H1 (cell line): Measurements from ENCODE around the gene SLC15A3. TPM values are rescaled to one million over a fixed set of nuclear protein-coding genes. Genes with fewer than 3 reads are reported as not detected.

Source experiments
- CTCF ChIA-PET: fragments of 300-600 bp; sonication (Branson Sonifier 250); formaldehyde crosslinking; loops from one replicate; lab custom pipeline; 2021; ENCODE audit not compliant: partially characterized antibody; lab: Charles Lee
- POLR2A ChIA-PET: fragments of 300-600 bp; sonication (Branson Sonifier 250); formaldehyde crosslinking; loops from one replicate; lab custom pipeline; 2021; ENCODE audit warnings: inconsistent platforms; ENCODE audit not compliant: partially characterized antibody; lab: Charles Lee
- DNase-seq, 2 experiments: peaks; one replicate each; pipeline versions ENCODE4 v3.0.0 to v3.0.0-alpha.2; 2010 to 2022; ENCODE audit warnings: low spot score in 2 of 2, low read depth in 1 of 2, mixed read lengths in 1 of 2
- FAIRE-seq: peaks from 2 replicates; lab custom pipeline; 2011; peaks lifted over from hg19 to GRCh38; lab: Jason Lieb, UNC
- H2AFZ ChIP-seq: 2 replicates; pipeline ENCODE4 v1.8.1; 2012; ENCODE audit warnings: low read length, inconsistent platforms
- H2AK5ac ChIP-seq: 2 replicates; pipeline ENCODE4 v1.6.1; 2013; ENCODE audit warnings: low read depth, low read length
- H2BK120ac ChIP-seq: replicated peaks from 2 replicates; pipeline ENCODE3; 2013; ENCODE audit warnings: low read depth, low read length, inconsistent platforms
- H2BK12ac ChIP-seq: 2 replicates; pipeline ENCODE4 v1.6.1; 2013; ENCODE audit warnings: low read depth, low read length
- H2BK15ac ChIP-seq: 2 replicates; pipeline ENCODE4 v1.6.1; 2013; ENCODE audit warnings: low read length
- H2BK20ac ChIP-seq: 2 replicates; pipeline ENCODE4 v1.6.1; 2013; ENCODE audit warnings: low read length
- H2BK5ac ChIP-seq: 2 replicates; pipeline ENCODE4 v1.6.1; 2013; ENCODE audit warnings: low read depth, low read length
- H3K14ac ChIP-seq: 2 replicates; pipeline ENCODE4 v1.6.1; 2013; ENCODE audit warnings: inconsistent platforms; ENCODE audit not compliant: insufficient read length
- H3K18ac ChIP-seq: 2 replicates; pipeline ENCODE4 v1.6.1; 2013; ENCODE audit warnings: low read length; ENCODE audit errors: extremely low read depth
- H3K23ac ChIP-seq: 2 replicates; pipeline ENCODE4 v1.6.1; 2013; ENCODE audit warnings: inconsistent platforms; ENCODE audit not compliant: insufficient read length
- H3K23me2 ChIP-seq: 2 replicates; pipeline ENCODE4 v1.6.1; 2013; ENCODE audit warnings: low read depth, low read length
- H3K27ac ChIP-seq: 2 replicates; pipeline ENCODE4 v1.6.1; 2011; ENCODE audit warnings: low read depth, low read length, inconsistent platforms
- H3K27me3 ChIP-seq, 4 experiments: replicated peaks in 1 of 4; 1 replicate in 1 of 4; 2 replicates in 3 of 4; pipeline versions ENCODE4 v1.6.1 to v1.8.1; 2011 to 2013; ENCODE audit warnings: low read length in 3 of 4, mild to moderate bottlenecking in 3 of 4, inconsistent platforms in 2 of 4, mixed read lengths in 2 of 4, moderate library complexity in 1 of 4; ENCODE audit not compliant: control insufficient read depth in 3 of 4, insufficient read depth in 3 of 4; ENCODE audit errors: extremely low read depth in 1 of 4
- H3K36me3 ChIP-seq, 4 experiments: 2 replicates each; pipeline versions ENCODE4 v1.6.1 to v1.8.1; 2011 to 2013; ENCODE audit warnings: mild to moderate bottlenecking in 4 of 4, low read length in 3 of 4, moderate library complexity in 2 of 4, control low read depth in 1 of 4, inconsistent platforms in 1 of 4; ENCODE audit not compliant: insufficient read depth in 4 of 4, control insufficient read depth in 2 of 4
- H3K4ac ChIP-seq: replicated peaks from 2 replicates; pipeline ENCODE3; 2013; ENCODE audit warnings: low read length, low read depth, mixed read lengths, inconsistent platforms; ENCODE audit not compliant: insufficient read length
- H3K4me1 ChIP-seq, 4 experiments: replicated peaks in 1 of 4; 1 replicate in 1 of 4; 2 replicates in 3 of 4; pipeline versions ENCODE4 v1.6.1 to v1.8.1; 2011 to 2013; ENCODE audit warnings: low read length in 3 of 4, inconsistent platforms in 2 of 4, mixed read lengths in 1 of 4; ENCODE audit not compliant: insufficient read depth in 4 of 4, control insufficient read depth in 3 of 4
- H3K4me2 ChIP-seq, 2 experiments: 2 replicates each; pipeline versions ENCODE4 v1.6.1 to v1.8.1; 2011 to 2013; ENCODE audit warnings: low read depth in 2 of 2, low read length in 2 of 2, control low read depth in 1 of 2, inconsistent platforms in 1 of 2, mild to moderate bottlenecking in 1 of 2; ENCODE audit not compliant: insufficient read depth in 1 of 2
- H3K4me3 ChIP-seq, 4 experiments: fragments of 200-600, 300-600 bp in 1 of 4; sonication (generic), shearing (Covaris generic), sonication (Bioruptor Twin) in 1 of 4; 2 replicates each; pipeline versions ENCODE4 v1.5.1 to v1.8.1; 2011 to 2016; ENCODE audit warnings: low read length in 4 of 4, low read depth in 3 of 4, control low read depth in 2 of 4, inconsistent platforms in 2 of 4, mild to moderate bottlenecking in 2 of 4, mixed read lengths in 1 of 4, moderate library complexity in 1 of 4; ENCODE audit not compliant: insufficient read depth in 2 of 4; ENCODE audit errors: extremely low read depth in 1 of 4
- H3K56ac ChIP-seq: replicated peaks from 2 replicates; pipeline ENCODE3; 2013; ENCODE audit warnings: low read depth, mild to moderate bottlenecking, mixed read lengths, low read length, inconsistent platforms; ENCODE audit not compliant: insufficient read length
- H3K79me1 ChIP-seq: 2 replicates; pipeline ENCODE4 v1.6.1; 2013; ENCODE audit warnings: low read depth, low read length, control low read depth
- H3K79me2 ChIP-seq, 2 experiments: 2 replicates each; pipeline versions ENCODE4 v1.6.1 to v1.8.1; 2012 to 2013; ENCODE audit warnings: low read length in 2 of 2, mild to moderate bottlenecking in 2 of 2, inconsistent platforms in 1 of 2; ENCODE audit not compliant: insufficient read depth in 2 of 2, control insufficient read depth in 1 of 2
- H3K9ac ChIP-seq, 4 experiments: replicated peaks in 1 of 4; 1 replicate in 1 of 4; 2 replicates in 3 of 4; pipeline versions ENCODE4 v1.6.1 to v1.8.1; 2011 to 2013; ENCODE audit warnings: low read depth in 3 of 4, low read length in 3 of 4, control low read depth in 2 of 4, mild to moderate bottlenecking in 2 of 4, moderate library complexity in 2 of 4, inconsistent platforms in 1 of 4; ENCODE audit errors: extremely low read depth in 1 of 4
- H3K9me3 ChIP-seq, 2 experiments: 2 replicates each; pipeline versions ENCODE4 v1.6.1 to v1.8.1; 2012 to 2013; ENCODE audit warnings: mild to moderate bottlenecking in 2 of 2, moderate library complexity in 2 of 2, control low read depth in 1 of 2, inconsistent platforms in 1 of 2, low read depth in 1 of 2, low read length in 1 of 2, mixed read lengths in 1 of 2; ENCODE audit not compliant: insufficient read depth in 2 of 2
- H4K20me1 ChIP-seq, 2 experiments: replicated peaks in 1 of 2; 2 replicates each; pipeline versions ENCODE3 to v1.8.1; 2011 to 2013; ENCODE audit warnings: inconsistent platforms in 2 of 2, low read length in 2 of 2, mild to moderate bottlenecking in 1 of 2; ENCODE audit not compliant: insufficient read depth in 2 of 2, control insufficient read depth in 1 of 2
- H4K5ac ChIP-seq: 2 replicates; pipeline ENCODE4 v1.6.1; 2013; ENCODE audit warnings: low read length, low read depth, mixed read lengths, inconsistent platforms; ENCODE audit not compliant: insufficient read length
- H4K8ac ChIP-seq: 2 replicates; pipeline ENCODE4 v1.8.0; 2013; ENCODE audit warnings: mild to moderate bottlenecking, moderate library complexity, low read length, inconsistent platforms; ENCODE audit not compliant: insufficient read depth; ENCODE audit errors: extremely low read depth
- H4K91ac ChIP-seq: replicated peaks from 2 replicates; pipeline ENCODE3; 2013; ENCODE audit warnings: low read length, mixed read lengths, inconsistent platforms; ENCODE audit not compliant: insufficient read length
- ASH2L ChIP-seq: fragments of 200-600, 300-600 bp; sonication (generic); IDR thresholded peaks from one replicate; pipeline ENCODE4 v1.7.1; 2017; ENCODE audit warnings: low read length
- CTCF ChIP-seq, 3 experiments: IDR thresholded peaks; 1 replicate in 2 of 3; 2 replicates in 1 of 3; pipeline versions ENCODE4 v1.5.1 to v1.6.1; 2011; ENCODE audit warnings: low read length in 3 of 3, mild to moderate bottlenecking in 3 of 3, inconsistent platforms in 2 of 3, low read depth in 1 of 3, moderate library complexity in 1 of 3; ENCODE audit not compliant: insufficient read depth in 1 of 3; ENCODE audit errors: control extremely low read depth in 1 of 3
- EP300 ChIP-seq, 2 experiments: IDR thresholded peaks; 1 replicate in 1 of 2; 2 replicates in 1 of 2; pipeline ENCODE4 v1.6.1; 2011 to 2012; ENCODE audit warnings: low read depth in 2 of 2, low read length in 2 of 2, mild to moderate bottlenecking in 2 of 2, borderline replicate concordance in 1 of 2, inconsistent platforms in 1 of 2, moderate library complexity in 1 of 2
- FOSL1 ChIP-seq: IDR thresholded peaks from 2 replicates; pipeline ENCODE4 v1.6.1; 2011; ENCODE audit warnings: mild to moderate bottlenecking, low read depth, low read length, moderate library complexity; ENCODE audit not compliant: insufficient read depth
- GTF2F1 ChIP-seq: IDR thresholded peaks from 2 replicates; pipeline ENCODE4 v1.6.1; 2012; ENCODE audit warnings: low read depth, low read length, improper control_type of control experiment, borderline replicate concordance
- KDM5A ChIP-seq: fragments of 200-600 bp; IDR thresholded peaks from 2 replicates; pipeline ENCODE4 v1.7.1; 2012; ENCODE audit warnings: mild to moderate bottlenecking, low read length, inconsistent platforms, mixed read lengths
- SAP30 ChIP-seq: fragments of 300-600 bp; sonication (generic); IDR thresholded peaks from 2 replicates; pipeline ENCODE4 v1.7.1; 2012; ENCODE audit warnings: low read length, moderate library complexity, mild to moderate bottlenecking, inconsistent platforms; ENCODE audit not compliant: insufficient read depth, insufficient replicate concordance
- SP2 ChIP-seq: IDR thresholded peaks from 2 replicates; pipeline ENCODE4 v1.6.1; 2012; ENCODE audit warnings: mild to moderate bottlenecking, low read length, inconsistent platforms
- SP4 ChIP-seq: IDR thresholded peaks from 2 replicates; pipeline ENCODE4 v1.6.1; 2012; ENCODE audit warnings: low read length, inconsistent platforms
- WGBS, 2 experiments: shearing (Covaris generic) in 1 of 2; methylation state at CpG; one replicate each; pipeline versions ENCODE4 v1.1.6 to v1.1.7; 2013 to 2015; ENCODE audit warnings: low lambda C conversion rate in 2 of 2, mixed read lengths in 2 of 2, inconsistent platforms in 1 of 2, low coverage in 1 of 2, missing lambda C conversion rate in 1 of 2; ENCODE audit not compliant: insufficient replicate concordance in 2 of 2, insufficient coverage in 1 of 2, insufficient read length in 1 of 2; ENCODE audit errors: extremely low coverage in 1 of 2, missing lambda C conversion rate in 1 of 2; 5-methylcytosine and 5-hydroxymethylcytosine counted together
- polyA plus RNA-seq, 7 experiments: library from polyadenylated mRNA; depleted of rRNA in 3 of 7; stranded (reverse) in 5 of 7; unstranded in 2 of 7; fragments of >200 nt in 5 of 7; fragments of 200-250 nt in 2 of 7; gene quantifications; 1 replicate in 5 of 7; 2 replicates in 1 of 7; 4 replicates in 1 of 7; pipeline versions ENCODE4 v1.2.1 to v1.2.3, GENCODE V29; 2011 to 2013; ENCODE audit warnings: missing spikeins in 2 of 7, mixed read lengths in 2 of 7
- total RNA-seq: library from RNA; stranded (reverse); fragmentation: NEBNext Ultra II Directional; extraction: Animal tissue kit (Norgen Biotek cat#: 25700); gene quantifications from 2 replicates; pipeline ENCODE4 v1.2.1, GENCODE V29; 2021

SLC15A3 gene
- total and polyA plus RNA-seq, 2 of the 8 experiments (the other 6 are each of a cell fraction or from before 2014, with no cell fraction given): 25.8 to 31.0 TPM

- Histone ChIP-seq H2AK5ac (no peak overlapping the region), H3K4me3 (no peak overlapping the region), H3K14ac (no peak overlapping the region), H3K79me1 (no peaks in the 10 kb centered on the region), H3K79me2 (no peaks in the 10 kb centered on the region), H3K27me3 (no peaks in the 10 kb centered on the region), H3K18ac (no peak overlapping the region), H2BK120ac (no peak overlapping the region), H3K23me2 (no peaks in the 10 kb centered on the region), H4K20me1 (peaks cover 3 to 7% of the 10 kb centered on the region in 2 experiments), H3K23ac (no peak overlapping the region), H3K9ac (no peak overlapping the region), H2BK20ac (no peak overlapping the region), H2BK5ac (no peak overlapping the region), H2AFZ (no peak overlapping the region), H3K4ac (no peak overlapping the region), H4K91ac (no peak overlapping the region), H3K36me3 (peaks cover 7 to 47% (median 24%) of the 10 kb centered on the region in 4 experiments; a peak in 7 of 8 replicates), H2BK12ac (no peak overlapping the region), H2BK15ac (no peak overlapping the region), H3K4me1 (peaks cover 0 to 3% (median 1%) of the 10 kb centered on the region in 4 experiments; a peak in 4 of 7 replicates), H3K9me3 (no peaks in the 10 kb centered on the region), H4K5ac (no peak overlapping the region), H4K8ac (0 out of 2 replicates have a peak overlapping the region, but pooled peaks have one; percentile 18), H3K56ac (no peak overlapping the region), H3K27ac (no peak overlapping the region), H3K4me2 (no peak overlapping the region)
- WGBS, 2 experiments: 92% methylated on average over 41 of the region's 57 CpGs; no CpG with 5 or more reads in 1 of the 2 experiments
- FAIRE-seq (no peak), DNase-seq (no peak)
- TF ChIP-seq ASH2L: no peak
- TF ChIP-seq KDM5A: no peak
- no peak for TF ChIP-seq FOSL1
- TF ChIP-seq SAP30: no peak
- TF ChIP-seq EP300 (IDR thresholded peaks at IDR 0.05; ENCODE audit: borderline replicate concordance in 1 of 2, low read depth in 2 of 2, low read length in 2 of 2): no peak
- TF ChIP-seq SP4: no peak
- no peak for TF ChIP-seq CTCF (IDR thresholded peaks at IDR 0.05; ENCODE audit: control extremely low read depth in 1 of 3, insufficient read depth in 1 of 3, low read depth in 1 of 3, low read length in 3 of 3)
- no peak for TF ChIP-seq GTF2F1
- no peak for TF ChIP-seq SP2
- CTCF ChIA-PET: interaction anchor here (0.9 to 3.4 kb wide), 8 partner anchors 8 to 209 kb away, joined by 3 to 20 read pairs (median 4); no protein-coding TSS in a partner anchor
- POLR2A ChIA-PET: interaction anchor here (0.9 to 2.1 kb wide), 5 partner anchors 10 to 29 kb away, joined by 3 to 5 read pairs (median 4); no protein-coding TSS in a partner anchor
Observed at GRCh38 chr11:60934124-60934789, 17.7 kb downstream of the SLC15A3 start.
